Measurements from ENCODE around the gene KCNK10. TPM values are rescaled to one million over a fixed set of nuclear protein-coding genes. Genes with fewer than 3 reads are reported as not detected.

Gene KCNK10
- polyA plus RNA-seq, 1 of the 3 experiments (the other 2 are of a cell fraction): not detected

DNA sequence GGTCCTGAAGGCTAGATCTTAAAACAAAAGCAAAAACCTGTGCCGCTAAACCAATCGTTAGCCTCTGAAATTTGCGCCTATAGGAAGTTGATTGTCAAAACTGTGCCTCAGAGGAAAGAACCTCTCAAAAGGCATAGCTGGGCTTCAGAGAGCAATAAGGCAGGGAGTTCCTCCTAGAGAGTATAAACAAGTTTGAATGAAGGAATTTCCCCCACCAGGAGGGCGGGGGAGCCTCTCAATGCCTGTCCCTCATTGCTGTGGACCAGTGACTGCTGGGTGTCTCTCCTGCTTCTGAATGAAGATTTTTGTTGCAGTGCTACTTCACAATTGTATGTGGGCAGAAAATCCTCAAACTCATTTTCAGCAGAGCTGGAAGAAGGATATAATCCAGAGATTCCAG is 88.6 kb downstream of the KCNK10 start:
- no peaks in the 10 kb centered on the region for H3K4me1 ChIP-seq (ENCODE audit: control insufficient read depth in 1 of 2, insufficient read depth in 2 of 2, low read depth in 1 of 2, low read length in 1 of 2)
- TF ChIP-seq ELF1 (IDR thresholded peaks at IDR 0.05) (no peak), POLR2AphosphoS5 (IDR thresholded peaks at IDR 0.05; ENCODE audit: low read depth, low read length) (no peak), GABPA (IDR thresholded peaks at IDR 0.05; ENCODE audit: low read depth) (no peak), MEF2A (IDR thresholded peaks at IDR 0.05; ENCODE audit: borderline replicate concordance, low read depth) (no peak), EZH2phosphoT487 (IDR thresholded peaks at IDR 0.05; ENCODE audit: borderline replicate concordance, low read depth) (no peak), TCF12 (IDR thresholded peaks at IDR 0.05) (no peak), SIN3A (IDR thresholded peaks at IDR 0.05; ENCODE audit: borderline replicate concordance, low read depth, low read length) (no peak), EP300 (IDR thresholded peaks at IDR 0.05; ENCODE audit: borderline replicate concordance in 1 of 2, low read depth in 1 of 2, low read length in 1 of 2) (no peak), RCOR1 (IDR thresholded peaks at IDR 0.05; ENCODE audit: low read length) (no peak), TEAD4 (IDR thresholded peaks at IDR 0.05; ENCODE audit: borderline replicate concordance, insufficient read depth) (no peak), RAD21 (IDR thresholded peaks at IDR 0.05; ENCODE audit: low read length) (no peak), YY1 (IDR thresholded peaks at IDR 0.05; ENCODE audit: low read depth) (no peak)
- TF ChIP-seq, protein P1, sequence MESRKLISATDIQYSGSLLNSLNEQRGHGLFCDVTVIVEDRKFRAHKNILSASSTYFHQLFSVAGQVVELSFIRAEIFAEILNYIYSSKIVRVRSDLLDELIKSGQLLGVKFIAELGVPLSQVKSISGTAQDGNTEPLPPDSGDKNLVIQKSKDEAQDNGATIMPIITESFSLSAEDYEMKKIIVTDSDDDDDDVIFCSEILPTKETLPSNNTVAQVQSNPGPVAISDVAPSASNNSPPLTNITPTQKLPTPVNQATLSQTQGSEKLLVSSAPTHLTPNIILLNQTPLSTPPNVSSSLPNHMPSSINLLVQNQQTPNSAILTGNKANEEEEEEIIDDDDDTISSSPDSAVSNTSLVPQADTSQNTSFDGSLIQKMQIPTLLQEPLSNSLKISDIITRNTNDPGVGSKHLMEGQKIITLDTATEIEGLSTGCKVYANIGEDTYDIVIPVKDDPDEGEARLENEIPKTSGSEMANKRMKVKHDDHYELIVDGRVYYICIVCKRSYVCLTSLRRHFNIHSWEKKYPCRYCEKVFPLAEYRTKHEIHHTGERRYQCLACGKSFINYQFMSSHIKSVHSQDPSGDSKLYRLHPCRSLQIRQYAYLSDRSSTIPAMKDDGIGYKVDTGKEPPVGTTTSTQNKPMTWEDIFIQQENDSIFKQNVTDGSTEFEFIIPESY (IDR thresholded peaks at IDR 0.05; ENCODE audit: borderline replicate concordance, low read depth): no peak
- TF ChIP-seq, protein P2, sequence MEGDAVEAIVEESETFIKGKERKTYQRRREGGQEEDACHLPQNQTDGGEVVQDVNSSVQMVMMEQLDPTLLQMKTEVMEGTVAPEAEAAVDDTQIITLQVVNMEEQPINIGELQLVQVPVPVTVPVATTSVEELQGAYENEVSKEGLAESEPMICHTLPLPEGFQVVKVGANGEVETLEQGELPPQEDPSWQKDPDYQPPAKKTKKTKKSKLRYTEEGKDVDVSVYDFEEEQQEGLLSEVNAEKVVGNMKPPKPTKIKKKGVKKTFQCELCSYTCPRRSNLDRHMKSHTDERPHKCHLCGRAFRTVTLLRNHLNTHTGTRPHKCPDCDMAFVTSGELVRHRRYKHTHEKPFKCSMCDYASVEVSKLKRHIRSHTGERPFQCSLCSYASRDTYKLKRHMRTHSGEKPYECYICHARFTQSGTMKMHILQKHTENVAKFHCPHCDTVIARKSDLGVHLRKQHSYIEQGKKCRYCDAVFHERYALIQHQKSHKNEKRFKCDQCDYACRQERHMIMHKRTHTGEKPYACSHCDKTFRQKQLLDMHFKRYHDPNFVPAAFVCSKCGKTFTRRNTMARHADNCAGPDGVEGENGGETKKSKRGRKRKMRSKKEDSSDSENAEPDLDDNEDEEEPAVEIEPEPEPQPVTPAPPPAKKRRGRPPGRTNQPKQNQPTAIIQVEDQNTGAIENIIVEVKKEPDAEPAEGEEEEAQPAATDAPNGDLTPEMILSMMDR (IDR thresholded peaks at IDR 0.05): no peak
- TF ChIP-seq, protein P3, sequence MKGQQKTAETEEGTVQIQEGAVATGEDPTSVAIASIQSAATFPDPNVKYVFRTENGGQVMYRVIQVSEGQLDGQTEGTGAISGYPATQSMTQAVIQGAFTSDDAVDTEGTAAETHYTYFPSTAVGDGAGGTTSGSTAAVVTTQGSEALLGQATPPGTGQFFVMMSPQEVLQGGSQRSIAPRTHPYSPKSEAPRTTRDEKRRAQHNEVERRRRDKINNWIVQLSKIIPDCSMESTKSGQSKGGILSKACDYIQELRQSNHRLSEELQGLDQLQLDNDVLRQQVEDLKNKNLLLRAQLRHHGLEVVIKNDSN (IDR thresholded peaks at IDR 0.05; ENCODE audit: borderline replicate concordance, low read depth): no peak
- no peak overlapping the region for H2AFZ ChIP-seq (ENCODE audit: low read depth)
- no peaks in the 10 kb centered on the region for H3K9me2 ChIP-seq
- WGBS (ENCODE audit: low lambda C conversion rate): 78% methylated on average over 4 of the region's 4 CpGs
- no peaks in the 10 kb centered on the region for H3F3A ChIP-seq (replicated peaks; ENCODE audit: insufficient read depth)
- ChIA-PET POLR2A (no interaction called here), CTCF (interaction anchor here (1.2 to 4.0 kb wide), 4 partner anchors 23 to 220 kb away, joined by 3 to 21 read pairs (median 8); no protein-coding TSS in a partner anchor)
- no peaks in the 10 kb centered on the region for H4K20me1 ChIP-seq (ENCODE audit: insufficient read depth)
- H3K9me3 ChIP-seq: no peaks in the 10 kb centered on the region
- no peak overlapping the region for H3K4me3 ChIP-seq (ENCODE audit: low read depth in 2 of 2, low read length in 1 of 2)
- no peak for DNase-seq
- H3K36me3 ChIP-seq (replicated peaks in 1 of 2; ENCODE audit: control insufficient read depth in 1 of 2, insufficient read depth in 2 of 2, low read length in 1 of 2): no peaks in the 10 kb centered on the region
- H3K27ac ChIP-seq (ENCODE audit: low read depth in 2 of 2, low read length in 1 of 2): no peak overlapping the region
- H3K4me2 ChIP-seq: no peak overlapping the region
- H3K79me2 ChIP-seq (ENCODE audit: insufficient read depth): no peaks in the 10 kb centered on the region
- no peak overlapping the region for H3K9ac ChIP-seq
- H3K27me3 ChIP-seq (ENCODE audit: insufficient read depth): no peaks in the 10 kb centered on the region

All from SK-N-SH (cell line).